OCI-LY1 (cell line): ENCODE results near the gene CNTNAP2.

Experiments
- H2AFZ ChIP-seq: fragments of 200-600 bp; sonication (generic), shearing (Covaris generic); 2 replicates; pipeline ENCODE4 v1.6.0; 2014; ENCODE audit warnings: antibody characterized with exemption, mild to moderate bottlenecking, low read length
- H3F3A ChIP-seq: fragments of 200-600 bp; sonication (generic), shearing (Covaris generic); 2 replicates; pipeline ENCODE4 v1.6.0; 2014; ENCODE audit warnings: mild to moderate bottlenecking, antibody characterized with exemption, low read length, moderate library complexity; ENCODE audit not compliant: insufficient read depth
- H3K27ac ChIP-seq: fragments of 200-600 bp; sonication (generic); 2 replicates; pipeline ENCODE4 v1.5.1; 2014; ENCODE audit warnings: low read length, mixed run types, mild to moderate bottlenecking, low read depth; ENCODE audit not compliant: poor library complexity, severe bottlenecking
- H3K27me3 ChIP-seq: fragments of 200-600 bp; sonication (generic); 2 replicates; pipeline ENCODE4 v1.6.0; 2014; ENCODE audit warnings: antibody characterized with exemption, mild to moderate bottlenecking, low read length, moderate library complexity; ENCODE audit not compliant: insufficient read depth
- H3K36me3 ChIP-seq: fragments of 200-600 bp; sonication (generic); 2 replicates; pipeline ENCODE4 v1.6.1; 2014; ENCODE audit warnings: mild to moderate bottlenecking, antibody characterized with exemption, low read length, moderate library complexity, mixed read lengths; ENCODE audit not compliant: insufficient read depth
- H3K4me1 ChIP-seq: fragments of 200-600 bp; sonication (generic); 2 replicates; pipeline ENCODE4 v1.5.1; 2014; ENCODE audit warnings: mild to moderate bottlenecking, low read length, moderate library complexity; ENCODE audit not compliant: insufficient read depth, severe bottlenecking
- H3K4me2 ChIP-seq: fragments of 200-600 bp; sonication (generic), shearing (Covaris generic); 2 replicates; pipeline ENCODE4 v1.6.1; 2014; ENCODE audit warnings: low read length
- H3K4me3 ChIP-seq: fragments of 200-600 bp; sonication (generic); 2 replicates; pipeline ENCODE4 v1.5.1; 2014; ENCODE audit warnings: low read length, low read depth, mild to moderate bottlenecking, mixed read lengths; ENCODE audit not compliant: poor library complexity, severe bottlenecking
- H3K79me2 ChIP-seq: fragments of 200-600 bp; shearing (Covaris generic); 2 replicates; pipeline ENCODE4 v1.6.1; 2016; ENCODE audit warnings: mixed run types, low read length, mixed read lengths; ENCODE audit not compliant: insufficient read depth
- H3K9ac ChIP-seq: fragments of 200-600 bp; sonication (generic), shearing (Covaris generic); 2 replicates; pipeline ENCODE4 v1.6.1; 2014; ENCODE audit warnings: mild to moderate bottlenecking, low read length, mixed read lengths
- H3K9me2 ChIP-seq: fragments of 200-600 bp; sonication (generic), shearing (Covaris generic); 2 replicates; pipeline ENCODE4 v1.6.1; 2014; ENCODE audit warnings: low read depth, mild to moderate bottlenecking, low read length, mixed read lengths
- H3K9me3 ChIP-seq: fragments of 200-600 bp; shearing (Covaris generic); 2 replicates; pipeline ENCODE4 v1.6.1; 2014; ENCODE audit warnings: low read length, mixed read lengths
- H4K20me1 ChIP-seq: fragments of 200-600 bp; sonication (generic), shearing (Covaris generic); 2 replicates; pipeline ENCODE4 v1.6.0; 2016; ENCODE audit warnings: mild to moderate bottlenecking, low read length; ENCODE audit not compliant: insufficient read depth
- EZH2 ChIP-seq: fragments of 200-600 bp; sonication (generic), shearing (Covaris generic); IDR thresholded peaks from 2 replicates; pipeline ENCODE4 v1.8.0; 2017; ENCODE audit warnings: borderline replicate concordance, mixed run types, mild to moderate bottlenecking, antibody characterized with exemption, low read length, moderate library complexity, mixed read lengths
- TF ChIP-seq, protein P1 (sequence below): fragments of 200-600 bp; sonication (generic), shearing (Covaris generic); IDR thresholded peaks from 2 replicates; pipeline ENCODE4 v1.5.1; 2017; ENCODE audit warnings: mild to moderate bottlenecking, antibody characterized with exemption, low read length, moderate library complexity, mixed read lengths

CNTNAP2 gene

GRCh38 chr7:146557971-146558469 lies 441.4 kb downstream of the CNTNAP2 start:
- no peak overlapping the region for H3K4me3 ChIP-seq
- peaks cover 56% of the 10 kb centered on the region for H3K4me1 ChIP-seq
- H3K9me2 ChIP-seq, result no peaks in the 10 kb centered on the region
- no peaks in the 10 kb centered on the region; the same call in 1 of the 2 replicates for H3K36me3 ChIP-seq
- H3K9me3 ChIP-seq, result no peaks in the 10 kb centered on the region; the same call in 1 of the 2 replicates
- no peaks in the 10 kb centered on the region; the same call in 1 of the 2 replicates for H3F3A ChIP-seq
- peak overlapping the region; percentile 4 for H3K27ac ChIP-seq
- no peak for TF ChIP-seq EZH2
- TF ChIP-seq, protein P1, sequence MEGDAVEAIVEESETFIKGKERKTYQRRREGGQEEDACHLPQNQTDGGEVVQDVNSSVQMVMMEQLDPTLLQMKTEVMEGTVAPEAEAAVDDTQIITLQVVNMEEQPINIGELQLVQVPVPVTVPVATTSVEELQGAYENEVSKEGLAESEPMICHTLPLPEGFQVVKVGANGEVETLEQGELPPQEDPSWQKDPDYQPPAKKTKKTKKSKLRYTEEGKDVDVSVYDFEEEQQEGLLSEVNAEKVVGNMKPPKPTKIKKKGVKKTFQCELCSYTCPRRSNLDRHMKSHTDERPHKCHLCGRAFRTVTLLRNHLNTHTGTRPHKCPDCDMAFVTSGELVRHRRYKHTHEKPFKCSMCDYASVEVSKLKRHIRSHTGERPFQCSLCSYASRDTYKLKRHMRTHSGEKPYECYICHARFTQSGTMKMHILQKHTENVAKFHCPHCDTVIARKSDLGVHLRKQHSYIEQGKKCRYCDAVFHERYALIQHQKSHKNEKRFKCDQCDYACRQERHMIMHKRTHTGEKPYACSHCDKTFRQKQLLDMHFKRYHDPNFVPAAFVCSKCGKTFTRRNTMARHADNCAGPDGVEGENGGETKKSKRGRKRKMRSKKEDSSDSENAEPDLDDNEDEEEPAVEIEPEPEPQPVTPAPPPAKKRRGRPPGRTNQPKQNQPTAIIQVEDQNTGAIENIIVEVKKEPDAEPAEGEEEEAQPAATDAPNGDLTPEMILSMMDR, result no peak
- H2AFZ ChIP-seq, result peak overlapping the region; percentile 32; the same call in 1 of the 2 replicates
- H3K9ac ChIP-seq, result no peak overlapping the region
- no peaks in the 10 kb centered on the region for H3K27me3 ChIP-seq
- no peak overlapping the region for H3K4me2 ChIP-seq
- no peaks in the 10 kb centered on the region for H4K20me1 ChIP-seq
- H3K79me2 ChIP-seq, result no peaks in the 10 kb centered on the region

- H3F3A ChIP-seq, result peaks cover 6% of the 10 kb centered on the region; the same call in 1 of the 2 replicates
- H3K79me2 ChIP-seq, result no peaks in the 10 kb centered on the region
- peak overlapping the region; percentile 6 for H2AFZ ChIP-seq
- H3K9ac ChIP-seq, result no peak overlapping the region
- TF ChIP-seq, protein P1, result no peak
- no peak for TF ChIP-seq EZH2
- H3K36me3 ChIP-seq, result no peaks in the 10 kb centered on the region; the same call in 1 of the 2 replicates
- no peak overlapping the region for H3K4me3 ChIP-seq
- H3K27ac ChIP-seq, result no peak overlapping the region
- H3K9me2 ChIP-seq, result no peaks in the 10 kb centered on the region
- H3K4me2 ChIP-seq, result peak overlapping the region; percentile 3; the same call in 1 of the 2 replicates
- no peaks in the 10 kb centered on the region for H4K20me1 ChIP-seq
- no peaks in the 10 kb centered on the region for H3K27me3 ChIP-seq
- peaks cover 12% of the 10 kb centered on the region for H3K9me3 ChIP-seq
- peaks cover 44% of the 10 kb centered on the region for H3K4me1 ChIP-seq
These were observed 449.3 kb downstream of the CNTNAP2 start for GRCh38 chr7:146565872-146566271.

- no peaks in the 10 kb centered on the region for H3K27me3 ChIP-seq
- peaks cover 21% of the 10 kb centered on the region for H3K9me3 ChIP-seq
- no peaks in the 10 kb centered on the region for H3K79me2 ChIP-seq
- no peaks in the 10 kb centered on the region for H4K20me1 ChIP-seq
- H3K4me3 ChIP-seq, result no peak overlapping the region
- no peak overlapping the region for H3K4me2 ChIP-seq
- H3K4me1 ChIP-seq, result peaks cover 42% of the 10 kb centered on the region
- H3K9ac ChIP-seq, result no peak overlapping the region
- H3K9me2 ChIP-seq, result no peaks in the 10 kb centered on the region
- peak overlapping the region; percentile 54; the same call in 1 of the 2 replicates for H2AFZ ChIP-seq
- H3K36me3 ChIP-seq, result peaks cover 3% of the 10 kb centered on the region; the same call in 1 of the 2 replicates
- no peaks in the 10 kb centered on the region for H3F3A ChIP-seq
- peak overlapping the region; percentile 12 for H3K27ac ChIP-seq
- no peak for TF ChIP-seq EZH2
- TF ChIP-seq, protein P1, result no peak
These were observed 459.3 kb downstream of the CNTNAP2 start for GRCh38 chr7:146575903-146576302.
